Measurements from ENCODE around the gene THOC6. TPM values are rescaled to one million over a fixed set of nuclear protein-coding genes. Genes with fewer than 3 reads are reported as not detected.
"Not testable (repeated sequence)": the region's sequence is repeated elsewhere in the genome, so short reads cannot be mapped to it uniquely, and the experiment has no call there.

Gene THOC6
- total RNA-seq, 2 experiments from 2014 or later, result 46.9 to 50.2 TPM

- POLR2A ChIA-PET; ATAC-seq; H3K27me3 Mint-ChIP-seq; DNase-seq; H3K9me3 Mint-ChIP-seq (ENCODE audit: low read depth); H3K4me3 Mint-ChIP-seq: not testable (repeated sequence)
- CTCF ChIA-PET, result interaction anchor here (0.9 to 1.1 kb wide), 3 partner anchors 15 to 74 kb away, joined by 3 to 4 read pairs (median 3); no protein-coding TSS in a partner anchor
- intact Hi-C loops (cut with DNase I, micrococcal nuclease), result loop anchor here in 1 of 2 experiments (5.0 kb wide), 1 partner anchor 33 kb away; the partner anchor contains the start of genes HCFC1R1, THOC6 and TNFRSF12A
- peaks cover 13% of the 10 kb centered on the region for H3K36me3 Mint-ChIP-seq (ENCODE audit: low read depth)
- peaks cover 50% of the 10 kb centered on the region for H3K4me1 Mint-ChIP-seq
- peak overlapping the region; percentile 65 for H3K27ac Mint-ChIP-seq
These were observed 31.9 kb downstream of the THOC6 start for GRCh38 chr16:3055734-3056115.

DNA sequence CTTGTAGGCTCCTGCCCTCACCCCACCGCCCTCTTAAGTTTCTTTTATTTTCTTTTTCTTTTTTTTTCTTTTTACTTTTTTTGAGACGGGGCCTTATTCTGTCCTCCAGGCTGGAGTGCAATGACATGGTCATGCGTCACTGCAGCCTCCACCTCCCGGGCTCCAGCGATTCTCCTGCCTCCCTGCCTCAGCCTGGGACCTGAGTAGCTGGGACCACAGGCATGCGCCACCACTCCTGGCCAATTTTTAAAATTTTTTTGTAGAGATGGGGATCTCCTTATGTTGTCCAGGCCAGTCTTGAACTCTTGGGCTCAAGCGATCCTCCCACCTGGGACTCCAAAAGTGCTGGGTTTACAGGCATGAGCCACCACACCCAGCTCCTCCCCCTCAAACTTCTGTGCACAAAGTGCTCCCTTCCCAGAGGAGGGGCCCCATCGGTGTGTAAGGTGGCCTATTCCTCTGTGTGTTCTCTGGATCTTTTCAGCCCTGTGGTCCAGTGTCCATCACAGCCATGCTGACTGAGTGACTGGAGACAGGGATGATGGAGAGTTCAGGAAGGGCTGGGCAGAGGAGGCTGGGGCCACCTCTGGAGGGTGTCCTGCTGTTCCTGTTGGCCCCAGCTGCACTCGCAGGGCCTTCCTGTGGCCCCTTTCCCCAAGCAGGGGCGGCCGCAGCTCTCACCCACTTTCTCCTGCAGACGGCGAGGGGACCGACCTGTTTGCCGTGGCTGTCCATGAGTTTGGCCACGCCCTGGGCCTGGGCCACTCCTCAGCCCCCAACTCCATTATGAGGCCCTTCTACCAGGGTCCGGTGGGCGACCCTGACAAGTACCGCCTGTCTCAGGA is 32.7 kb downstream of the THOC6 start:
- ChIA-PET POLR2A (interaction anchor here (0.6 kb wide), 2 partner anchors 25 to 52 kb away, joined by 3 read pairs; no protein-coding TSS in a partner anchor), CTCF (interaction anchor here (0.5 to 1.1 kb wide), 4 partner anchors 14 to 266 kb away, joined by 3 to 4 read pairs (median 3); no protein-coding TSS in a partner anchor)
- H3K36me3 Mint-ChIP-seq (ENCODE audit: low read depth), result peaks cover 13% of the 10 kb centered on the region
- no peak for DNase-seq
- H3K4me1 Mint-ChIP-seq, result peaks cover 46% of the 10 kb centered on the region
- no peak overlapping the region for H3K27ac Mint-ChIP-seq
- ATAC-seq, result no peak
- intact Hi-C loops (cut with DNase I, micrococcal nuclease), result loop anchor here in 1 of 2 experiments (5.0 kb wide), 1 partner anchor 34 kb away; the partner anchor contains the start of genes HCFC1R1, THOC6 and TNFRSF12A
- H3K9me3 Mint-ChIP-seq (ENCODE audit: low read depth), result no peaks in the 10 kb centered on the region
- peak overlapping the region; percentile 84 for H3K4me3 Mint-ChIP-seq
- no peaks in the 10 kb centered on the region for H3K27me3 Mint-ChIP-seq

DNA sequence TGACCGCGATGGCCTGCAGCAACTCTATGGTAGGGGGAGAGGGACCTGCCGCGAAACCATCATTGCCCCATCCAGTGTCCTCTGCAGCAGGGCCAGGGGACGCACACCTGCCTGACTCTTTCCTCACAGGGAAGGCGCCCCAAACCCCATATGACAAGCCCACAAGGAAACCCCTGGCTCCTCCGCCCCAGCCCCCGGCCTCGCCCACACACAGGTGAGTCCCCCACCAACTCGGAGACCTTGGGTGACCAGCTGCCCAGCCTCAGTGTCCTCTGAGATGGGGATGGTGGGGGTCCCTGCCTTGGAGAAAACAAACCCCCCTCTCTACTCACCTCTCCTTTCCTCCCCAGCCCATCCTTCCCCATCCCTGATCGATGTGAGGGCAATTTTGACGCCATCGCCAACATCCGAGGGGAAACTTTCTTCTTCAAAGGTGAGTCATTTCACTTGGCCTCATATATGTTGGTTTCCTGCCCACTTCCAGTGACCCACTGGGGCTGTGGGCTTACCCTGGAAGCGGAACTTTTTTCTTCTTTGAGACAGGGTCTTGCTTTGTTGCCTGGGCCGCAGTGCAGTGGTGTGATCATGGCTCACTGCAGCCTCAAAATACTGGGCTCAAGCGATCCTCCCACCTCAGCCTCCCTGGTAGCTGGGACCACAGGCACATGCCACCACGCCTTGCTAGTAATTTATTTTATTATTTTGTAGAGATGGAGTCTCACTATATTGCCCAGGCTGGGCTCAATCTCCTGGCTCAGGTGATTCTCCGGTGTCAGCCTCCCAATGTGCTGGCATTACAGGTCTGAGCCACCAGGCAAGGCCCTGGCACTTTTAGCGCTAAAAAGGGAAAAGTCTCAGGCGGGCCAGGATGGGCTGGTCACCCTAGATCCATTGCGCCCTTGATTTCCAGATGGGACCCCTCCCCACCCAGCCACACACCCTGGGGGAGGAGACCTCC is 33.6 kb downstream of the THOC6 start:
- ChIA-PET CTCF (interaction anchor here (1.0 to 4.0 kb wide), 9 partner anchors 14 to 111 kb away, joined by 3 to 83 read pairs (median 7); partner anchors contain the start of gene ZSCAN10), POLR2A (interaction anchor here (1.0 kb wide), 1 partner anchor 72 kb away, joined by 3 read pairs; no protein-coding TSS in a partner anchor)
- intact Hi-C loops (cut with DNase I, micrococcal nuclease), result loop anchor here (1.0 to 5.0 kb wide), 3 partner anchors 35 to 54 kb away; partner anchors contain the start of genes HCFC1R1 (in 1 of the 2), THOC6 (in 1 of the 2) and TNFRSF12A (in 1 of the 2)
- no peak for DNase-seq
- Mint-ChIP-seq H3K27me3 (no peaks in the 10 kb centered on the region), H3K27ac (peak overlapping the region; percentile 60), H3K36me3 (ENCODE audit: low read depth) (peaks cover 13% of the 10 kb centered on the region), H3K4me3 (peak overlapping the region; percentile 84), H3K9me3 (ENCODE audit: low read depth) (no peaks in the 10 kb centered on the region), H3K4me1 (peaks cover 53% of the 10 kb centered on the region)
- no peak for ATAC-seq

- Mint-ChIP-seq H3K4me3 (peak overlapping the region; percentile 84), H3K9me3 (ENCODE audit: low read depth) (no peaks in the 10 kb centered on the region), H3K36me3 (ENCODE audit: low read depth) (peaks cover 13% of the 10 kb centered on the region), H3K27ac (peak overlapping the region; percentile 72), H3K27me3 (no peaks in the 10 kb centered on the region), H3K4me1 (peaks cover 62% of the 10 kb centered on the region)
- ChIA-PET POLR2A (interaction anchor here (0.6 to 1.0 kb wide), 4 partner anchors 30 to 100 kb away, joined by 3 read pairs; partner anchors contain the start of gene ZNF213), CTCF (interaction anchor here (0.8 to 4.0 kb wide), 17 partner anchors 11 to 131 kb away, joined by 3 to 83 read pairs (median 5); partner anchors contain the start of genes ZNF213 and ZSCAN10)
- DNase-seq (peak; percentile 78), ATAC-seq (peak; percentile 51)
- intact Hi-C loops (cut with DNase I, micrococcal nuclease), result loop anchor here (1.0 to 5.0 kb wide), 12 partner anchors 30 to 108 kb away; partner anchors contain the start of genes HCFC1R1 (in 1 of the 2), THOC6 (in 1 of the 2) and TNFRSF12A (in 1 of the 2)
These were observed 34.5 kb downstream of the THOC6 start for GRCh38 chr16:3058139-3059030.

DNA sequence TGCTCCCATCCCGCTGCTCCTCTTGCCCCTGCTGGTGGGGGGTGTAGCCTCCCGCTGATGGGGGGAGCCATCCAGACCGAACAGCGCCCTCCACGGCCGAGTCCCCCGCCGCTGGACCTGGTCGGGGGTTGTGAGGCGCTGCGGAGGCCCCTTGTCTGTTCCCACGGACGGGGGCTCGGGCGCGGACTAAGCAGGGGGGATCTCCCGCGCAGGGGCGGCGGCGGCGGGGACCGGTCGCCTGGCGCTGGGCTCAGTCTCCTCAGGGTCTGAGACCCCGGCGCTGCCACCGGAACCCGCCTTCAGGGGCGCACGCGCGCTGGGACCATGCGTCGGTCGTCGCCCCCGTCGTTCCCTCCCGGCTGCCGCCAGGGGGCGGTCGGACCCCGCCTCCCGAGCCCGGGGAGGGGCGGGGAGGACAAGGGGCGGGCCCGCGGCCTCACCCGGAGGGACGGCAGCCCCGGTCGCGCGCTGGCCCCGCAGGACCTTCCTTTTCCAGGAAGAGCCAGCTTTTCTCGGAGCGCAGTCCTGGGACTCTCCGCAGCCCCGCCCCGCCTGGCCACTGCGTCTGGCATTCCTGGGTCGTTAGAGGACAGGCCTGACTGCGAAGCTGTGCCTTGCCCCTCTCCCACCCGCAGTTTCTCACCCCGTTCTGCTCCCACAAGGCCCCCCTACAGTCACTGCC is 35.3 kb downstream of the THOC6 start:
- no peaks in the 10 kb centered on the region for H3K9me3 Mint-ChIP-seq (ENCODE audit: low read depth)
- H3K4me1 Mint-ChIP-seq, result peaks cover 63% of the 10 kb centered on the region
- peak overlapping the region; percentile 84 for H3K4me3 Mint-ChIP-seq
- intact Hi-C loops (cut with DNase I, micrococcal nuclease), result loop anchor here (1.0 to 5.0 kb wide), 11 partner anchors 31 to 107 kb away; partner anchors contain the start of genes HCFC1R1 (in 1 of the 2), THOC6 (in 1 of the 2) and TNFRSF12A (in 1 of the 2)
- POLR2A ChIA-PET, result interaction anchor here (0.9 to 1.1 kb wide), 2 partner anchors 31 to 70 kb away, joined by 3 read pairs; no protein-coding TSS in a partner anchor
- peak overlapping the region; percentile 93 for H3K27ac Mint-ChIP-seq
- peaks cover 13% of the 10 kb centered on the region for H3K36me3 Mint-ChIP-seq (ENCODE audit: low read depth)
- peak; percentile 83 for ATAC-seq
- peak; percentile 93 for DNase-seq
- H3K27me3 Mint-ChIP-seq, result no peaks in the 10 kb centered on the region
- CTCF ChIA-PET, result interaction anchor here (0.7 to 4.0 kb wide), 21 partner anchors 11 to 130 kb away, joined by 3 to 83 read pairs (median 4); partner anchors contain the start of genes ZNF213 and ZSCAN10

DNA sequence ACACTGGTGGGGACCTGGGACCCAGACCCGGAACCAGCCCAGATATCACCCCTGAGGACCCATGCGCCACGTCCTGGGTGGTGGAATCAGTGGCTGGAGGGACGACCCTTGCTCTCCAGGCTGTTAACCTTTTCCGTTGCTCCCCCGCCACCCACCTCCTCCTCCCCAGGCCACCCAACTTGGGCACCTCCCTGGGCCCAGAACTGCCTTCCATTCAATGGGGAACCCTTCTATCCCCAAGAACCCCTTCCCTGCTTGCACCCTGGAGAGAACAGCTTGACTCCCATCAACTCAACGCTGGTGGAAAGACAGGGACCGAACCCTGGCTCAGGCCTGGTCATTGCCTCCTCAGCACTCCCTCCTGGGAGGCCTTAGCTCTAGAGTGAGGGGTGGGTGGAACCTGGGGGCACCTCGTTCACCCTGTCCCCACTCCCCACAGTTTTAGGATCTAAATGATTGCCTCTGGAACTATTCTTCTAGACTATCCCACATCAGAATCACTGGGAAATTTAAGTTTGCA is 35.9 kb downstream of the THOC6 start:
- H3K4me1 Mint-ChIP-seq, result peaks cover 66% of the 10 kb centered on the region
- DNase-seq (peak; percentile 61), ATAC-seq (no peak)
- CTCF ChIA-PET, result interaction anchor here (0.7 to 4.0 kb wide), 11 partner anchors 28 to 109 kb away, joined by 3 to 83 read pairs (median 4); partner anchors contain the start of gene ZSCAN10
- peak overlapping the region; percentile 93 for H3K27ac Mint-ChIP-seq
- peak overlapping the region; percentile 78 for H3K4me3 Mint-ChIP-seq
- H3K36me3 Mint-ChIP-seq (ENCODE audit: low read depth), result peaks cover 11% of the 10 kb centered on the region
- POLR2A ChIA-PET, result interaction anchor here (1.1 kb wide), 1 partner anchor 70 kb away, joined by 3 read pairs; no protein-coding TSS in a partner anchor
- no peaks in the 10 kb centered on the region for H3K9me3 Mint-ChIP-seq (ENCODE audit: low read depth)
- intact Hi-C loops (cut with DNase I, micrococcal nuclease), result loop anchor here (1.0 to 5.0 kb wide), 11 partner anchors 31 to 107 kb away; partner anchors contain the start of genes HCFC1R1 (in 1 of the 2), THOC6 (in 1 of the 2) and TNFRSF12A (in 1 of the 2)
- H3K27me3 Mint-ChIP-seq, result no peaks in the 10 kb centered on the region

- Mint-ChIP-seq H3K27me3 (no peaks in the 10 kb centered on the region), H3K9me3 (ENCODE audit: low read depth) (no peaks in the 10 kb centered on the region), H3K36me3 (ENCODE audit: low read depth) (peaks cover 9% of the 10 kb centered on the region), H3K27ac (peak overlapping the region; percentile 93), H3K4me3 (peak overlapping the region; percentile 78), H3K4me1 (peaks cover 66% of the 10 kb centered on the region)
- DNase-seq (no peak), ATAC-seq (no peak)
- intact Hi-C loops (cut with DNase I, micrococcal nuclease), result no loop called here
- ChIA-PET CTCF (interaction anchor here (0.6 to 5.2 kb wide), 11 partner anchors 29 to 123 kb away, joined by 3 to 83 read pairs (median 4); partner anchors contain the start of gene ZSCAN10), POLR2A (no interaction called here)
These were observed 36.7 kb downstream of the THOC6 start for GRCh38 chr16:3060339-3061127.

- H3K4me1 Mint-ChIP-seq, result peaks cover 55% of the 10 kb centered on the region
- no peaks in the 10 kb centered on the region for H3K27me3 Mint-ChIP-seq
- ATAC-seq (no peak), DNase-seq (no peak)
- peak overlapping the region; percentile 100 for H3K27ac Mint-ChIP-seq
- intact Hi-C loops (cut with DNase I, micrococcal nuclease), result no loop called here
- ChIA-PET CTCF (interaction anchor here (2.5 to 6.7 kb wide), 3 partner anchors 15 to 66 kb away, joined by 9 to 65 read pairs (median 18); no protein-coding TSS in a partner anchor), POLR2A (no interaction called here)
- H3K9me3 Mint-ChIP-seq (ENCODE audit: low read depth), result no peaks in the 10 kb centered on the region
- peaks cover 23% of the 10 kb centered on the region for H3K36me3 Mint-ChIP-seq (ENCODE audit: low read depth)
- no peak overlapping the region for H3K4me3 Mint-ChIP-seq
These were observed 38.7 kb downstream of the THOC6 start for GRCh38 chr16:3062553-3062952.
